ENCODE data around the gene BMP6.

DNA sequence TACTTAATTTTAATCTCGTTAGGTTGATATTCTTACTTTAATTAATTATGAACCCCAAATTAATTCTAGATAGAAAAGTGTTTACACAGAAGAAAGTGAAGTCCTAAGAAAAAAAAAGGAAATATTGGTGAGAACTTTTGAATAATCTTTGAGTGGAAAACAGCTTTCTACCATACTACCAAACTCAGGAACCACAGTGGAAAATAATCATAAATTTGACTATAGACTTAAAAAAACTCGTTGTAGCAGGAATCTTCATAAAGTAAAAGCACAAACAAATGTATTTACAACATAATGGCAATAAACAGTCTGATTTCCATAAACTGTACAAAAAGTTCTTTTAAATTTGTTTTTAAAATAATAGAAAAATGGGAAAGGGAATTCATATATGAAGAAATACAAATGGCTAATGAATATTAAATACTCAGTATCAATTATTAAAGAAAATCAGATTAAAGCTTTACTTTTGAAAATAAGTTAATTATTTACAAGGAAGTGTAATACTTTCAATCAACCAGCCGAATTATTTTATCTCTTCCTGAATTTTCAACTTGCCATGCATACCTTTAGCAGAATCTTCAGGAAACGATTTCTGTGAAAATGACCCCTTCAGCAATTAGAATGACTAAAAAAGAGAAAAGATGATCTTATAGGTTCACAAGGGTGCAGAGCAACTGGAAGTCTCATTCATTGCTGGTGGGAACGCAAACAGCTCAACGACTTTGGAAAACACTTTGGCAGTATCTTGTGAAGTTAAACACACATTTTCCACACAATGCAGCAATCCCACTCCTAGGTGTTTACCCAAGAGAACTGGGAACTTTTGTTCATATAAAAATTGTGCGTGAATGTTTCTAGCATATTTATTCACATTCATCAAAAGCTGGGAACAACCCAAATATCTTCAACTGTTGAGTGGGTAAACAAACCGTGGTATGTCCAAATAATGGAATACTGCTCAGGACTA lies 38.5 kb upstream of the BMP6 start:
- TF ChIP-seq GATA2 (IDR thresholded peaks at IDR 0.05; ENCODE audit: low read depth, low read length): no peak
- TF ChIP-seq GATA3 (IDR thresholded peaks at IDR 0.05; ENCODE audit: low read depth, low read length): no peak

Measured in SH-SY5Y (cell line).